Upper lobe of left lung (tissue), 4 donors: Measurements from ENCODE around the gene SLC22A1.

ENCODE experiments used
- CTCF ChIP-seq, 6 experiments: fragments of 450-650 bp in 4 of 6; fragments of 200-600 bp in 2 of 6; sonication (generic) in 2 of 6; IDR thresholded peaks; one replicate each; pipeline ENCODE4 v1.5.1; 2016 to 2019; ENCODE audit warnings: antibody characterized with exemption in 6 of 6
- EP300 ChIP-seq, 4 donors: sonication (generic); formaldehyde crosslinking; IDR thresholded peaks; one replicate each; pipeline ENCODE4 v1.5.1; 2017; ENCODE audit warnings: antibody characterized with exemption in 4 of 4, control low read depth in 2 of 4
- POLR2A ChIP-seq, 4 donors: fragments of 450-650 bp; IDR thresholded peaks; one replicate each; pipeline ENCODE4 v1.5.1; 2016 to 2017; ENCODE audit warnings: antibody characterized with exemption in 4 of 4, mild to moderate bottlenecking in 2 of 4

DNA sequence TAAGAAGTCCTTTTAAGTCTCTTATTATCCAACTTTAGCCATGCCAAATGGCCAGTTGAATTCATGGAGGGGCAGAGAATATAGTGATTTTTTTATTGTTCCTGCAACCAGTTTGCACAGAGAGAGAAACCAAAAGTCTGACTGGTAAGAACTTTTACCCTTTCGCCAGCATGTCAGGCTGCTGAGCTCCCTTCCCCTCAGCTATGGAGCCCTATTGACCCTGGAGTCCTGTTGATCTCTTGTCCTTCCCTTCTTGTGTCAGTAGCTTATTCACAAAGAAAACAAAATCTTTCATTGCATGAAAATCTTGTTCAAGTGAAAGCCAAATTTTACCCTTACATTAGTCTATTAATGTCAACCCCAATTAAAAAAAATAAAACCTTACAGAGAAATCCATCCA, 1.5 kb upstream of the SLC22A1 start:
- TF ChIP-seq CTCF (IDR thresholded peaks at IDR 0.05) (no peak), POLR2A (IDR thresholded peaks at IDR 0.05) (no peak), EP300 (IDR thresholded peaks at IDR 0.05) (no peak)
